ENCODE results near the gene EREG.

GRCh38 chr4:74415602-74416300 is 50.8 kb downstream of the EREG start:
- no peak for TF ChIP-seq CTCF (IDR thresholded peaks at IDR 0.05)
- no peak for TF ChIP-seq POLR2A (IDR thresholded peaks at IDR 0.05)

Data from esophagus squamous epithelium (tissue), 4 donors.